MM.1S (cell line): ENCODE results near the gene NHLRC3.

Source experiments
- CTCF ChIP-seq: fragments of 300-600 bp; sonication (generic); IDR thresholded peaks from 2 replicates; pipeline ENCODE4 v1.5.1; 2016; ENCODE audit warnings: antibody characterized with exemption, low read length, mixed read lengths
- EZH2 ChIP-seq: fragments of 300-600 bp; sonication (generic); optimal IDR thresholded peaks from 2 replicates; pipeline ENCODE3; 2017; ENCODE audit warnings: low read depth, mild to moderate bottlenecking, antibody characterized with exemption, low read length, mixed read lengths

DNA sequence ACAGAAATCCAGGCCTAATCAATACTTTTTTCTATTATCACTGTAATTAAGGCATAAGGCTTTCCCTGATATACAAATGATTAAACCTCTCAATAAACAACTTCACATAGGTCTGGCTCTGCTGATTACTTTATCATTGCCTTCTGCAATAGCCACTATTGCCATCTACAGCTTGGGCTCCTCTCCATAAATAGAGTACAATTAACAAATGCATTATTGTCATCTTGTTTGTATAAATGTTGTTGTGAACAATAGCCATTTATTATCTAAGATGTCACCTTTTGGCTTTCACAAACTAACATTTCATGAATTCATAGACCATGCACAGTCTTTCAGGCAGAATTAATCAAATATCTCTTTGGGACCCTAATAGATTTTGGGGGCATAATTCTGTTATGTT, 53.3 kb downstream of the NHLRC3 start:
- TF ChIP-seq CTCF = no peak
- no peak for TF ChIP-seq EZH2
